Thyroid gland (tissue), 4 donors: ENCODE data around the gene TAS2R40. TPM values are rescaled to one million over a fixed set of nuclear protein-coding genes. Genes with fewer than 3 reads are reported as not detected.
"Not testable (repeated sequence)": the region's sequence is repeated elsewhere in the genome, so short reads cannot be mapped to it uniquely, and the experiment has no call there.

Experiments used
- DNase-seq, 2 donors: peaks; one replicate each; pipeline ENCODE4 v3.0.0-alpha.2; 2019
- H3K27ac ChIP-seq, 3 donors: fragments of 200-600 bp; sonication (generic); 1 replicate in 2 of 3; 2 replicates in 1 of 3; pipeline ENCODE4 v1.5.1; 2016 to 2019; ENCODE audit warnings: mild to moderate bottlenecking in 1 of 3, moderate library complexity in 1 of 3
- H3K27me3 ChIP-seq: fragments of 200-600 bp; sonication (generic); one replicate; pipeline ENCODE4 v1.5.1; 2019
- H3K36me3 ChIP-seq, 2 donors: fragments of 200-600 bp; sonication (generic); one replicate each; pipeline ENCODE4 v1.5.1; 2016 to 2019
- H3K4me1 ChIP-seq, 2 donors: fragments of 200-600 bp; sonication (generic); one replicate each; pipeline ENCODE4 v1.5.1; 2017 to 2019
- H3K4me3 ChIP-seq, 3 donors: fragments of 200-600 bp; sonication (generic); replicated peaks in 1 of 3; 1 replicate in 2 of 3; 2 replicates in 1 of 3; pipeline ENCODE4 v1.5.1; 2016; ENCODE audit warnings: mild to moderate bottlenecking in 1 of 3
- H3K9me3 ChIP-seq: fragments of 200-600 bp; sonication (generic); one replicate; pipeline ENCODE4 v1.5.1; 2017
- CTCF ChIP-seq, 6 experiments: fragments of 200-600 bp in 3 of 6; fragments of 450-650 bp in 3 of 6; sonication (generic) in 3 of 6; IDR thresholded peaks; one replicate each; pipeline ENCODE4 v1.5.1; 2016 to 2019; ENCODE audit warnings: antibody characterized with exemption in 6 of 6, mild to moderate bottlenecking in 2 of 6, inconsistent platforms in 1 of 6, moderate library complexity in 1 of 6
- POLR2A ChIP-seq, 2 donors: fragments of 450-650 bp; IDR thresholded peaks; one replicate each; pipeline ENCODE4 v1.6.1; 2017; ENCODE audit warnings: antibody characterized with exemption in 2 of 2, mild to moderate bottlenecking in 2 of 2, moderate library complexity in 1 of 2
- WGBS, 2 donors: methylation state at CpG; one replicate each; pipeline ENCODE4 v1.1.5; 2017; 5-methylcytosine and 5-hydroxymethylcytosine counted together
- intact Hi-C: fragments of 100-400 bp; cut with DNase I; formaldehyde crosslinking; loops from one replicate; pipeline ENCODE4 v1.15.1; 2023
- total RNA-seq, 4 donors: library from RNA; depleted of rRNA; stranded (reverse); fragments of >200 nt; gene quantifications; one replicate each; pipeline ENCODE4 v1.2.3, GENCODE V29; 2016

Gene TAS2R40
- total RNA-seq, 4 donors from 2014 or later: not detected

GRCh38 chr7:143199040-143199439 is 22.8 kb upstream of the TAS2R40 start:
- Histone ChIP-seq H3K4me3 (no peak overlapping the region), H3K9me3 (no peaks in the 10 kb centered on the region), H3K27ac (no peak overlapping the region), H3K4me1 (no peaks in the 10 kb centered on the region), H3K36me3 (no peaks in the 10 kb centered on the region), H3K27me3 (no peaks in the 10 kb centered on the region)
- no peak for TF ChIP-seq POLR2A (IDR thresholded peaks at IDR 0.05)
- TF ChIP-seq CTCF (IDR thresholded peaks at IDR 0.05): no peak
- 73 to 80% methylated on average over 4 of the region's 4 CpGs for WGBS, 2 donors
- DNase-seq: no peak
- intact Hi-C loops: no loop called here

GRCh38 chr7:143202161-143202560 is 19.7 kb upstream of the TAS2R40 start:
- TF ChIP-seq CTCF (IDR thresholded peaks at IDR 0.05): no peak
- TF ChIP-seq POLR2A (IDR thresholded peaks at IDR 0.05): no peak
- Histone ChIP-seq H3K4me1 (no peaks in the 10 kb centered on the region), H3K4me3 (no peak overlapping the region), H3K27ac (no peak overlapping the region), H3K27me3 (no peaks in the 10 kb centered on the region), H3K36me3 (no peaks in the 10 kb centered on the region), H3K9me3 (no peaks in the 10 kb centered on the region)
- intact Hi-C loops: no loop called here
- 95 to 96% methylated on average over 2 of the region's 2 CpGs for WGBS, 2 donors
- no peak for DNase-seq

DNA sequence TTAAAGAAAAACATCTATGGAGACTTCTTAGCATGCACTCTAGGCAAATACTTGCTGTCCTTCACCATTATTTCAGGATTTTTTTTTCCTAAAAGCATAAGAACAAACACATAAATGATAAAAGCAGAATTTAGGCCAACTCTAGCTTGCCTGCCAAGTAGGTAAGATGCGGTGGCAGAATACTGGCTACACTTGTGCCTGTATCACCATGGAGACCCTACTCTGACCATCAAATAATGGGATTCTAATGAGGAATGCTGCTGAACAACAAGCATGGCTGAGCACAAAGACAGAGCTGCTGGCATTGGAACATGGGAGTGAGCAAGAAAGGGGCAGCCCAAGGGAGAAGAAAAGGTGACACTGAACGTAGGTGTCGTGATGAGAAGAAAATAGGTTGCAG is 18.5 kb upstream of the TAS2R40 start:
- no peaks in the 10 kb centered on the region for H3K4me1 ChIP-seq
- no peaks in the 10 kb centered on the region for H3K27me3 ChIP-seq
- H3K9me3 ChIP-seq: no peaks in the 10 kb centered on the region
- intact Hi-C loops: no loop called here
- H3K4me3 ChIP-seq: no peak overlapping the region
- TF ChIP-seq POLR2A (IDR thresholded peaks at IDR 0.05) (no peak), CTCF (IDR thresholded peaks at IDR 0.05) (no peak)
- no peak for DNase-seq
- H3K36me3 ChIP-seq: no peaks in the 10 kb centered on the region
- H3K27ac ChIP-seq: no peak overlapping the region
- WGBS, 2 donors: 87% methylated on average over 3 of the region's 3 CpGs

GRCh38 chr7:143205560-143206293 is 16.1 kb upstream of the TAS2R40 start:
- no peak for DNase-seq
- TF ChIP-seq CTCF (IDR thresholded peaks at IDR 0.05) (no peak), POLR2A (IDR thresholded peaks at IDR 0.05) (no peak)

GRCh38 chr7:143210541-143210940 is 11.3 kb upstream of the TAS2R40 start:
- TF ChIP-seq CTCF (IDR thresholded peaks at IDR 0.05) (no peak), POLR2A (IDR thresholded peaks at IDR 0.05) (no peak)
- H3K4me3 ChIP-seq: no peak overlapping the region
- no peak for DNase-seq
- 57 to 63% methylated on average over 4 of the region's 4 CpGs for WGBS, 2 donors
- H3K36me3 ChIP-seq: no peaks in the 10 kb centered on the region
- no peaks in the 10 kb centered on the region for H3K27me3 ChIP-seq
- no peak overlapping the region for H3K27ac ChIP-seq
- intact Hi-C loops: loop anchor here (10.0 kb wide), 1 partner anchor 336 kb away; no protein-coding TSS in a partner anchor
- no peaks in the 10 kb centered on the region for H3K4me1 ChIP-seq
- no peaks in the 10 kb centered on the region for H3K9me3 ChIP-seq

More at GRCh38 chr7:143205560-143206293, 16.1 kb upstream of the TAS2R40 start:
- Histone ChIP-seq H3K36me3 (no peaks in the 10 kb centered on the region), H3K27me3 (no peaks in the 10 kb centered on the region), H3K4me3 (no peak overlapping the region), H3K9me3 (no peaks in the 10 kb centered on the region), H3K27ac (no peak overlapping the region), H3K4me1 (no peaks in the 10 kb centered on the region)
- intact Hi-C loops: no loop called here
- WGBS, 2 donors: 85 to 87% methylated on average over 13 of the region's 13 CpGs

GRCh38 chr7:143213478-143213877 is 8.4 kb upstream of the TAS2R40 start:
- not testable (repeated sequence) for H3K36me3 ChIP-seq, H3K27ac ChIP-seq, H3K4me1 ChIP-seq, H3K4me3 ChIP-seq, DNase-seq, H3K27me3 ChIP-seq, H3K9me3 ChIP-seq
- intact Hi-C loops: loop anchor here (10.0 kb wide), 1 partner anchor 339 kb away; no protein-coding TSS in a partner anchor
- WGBS, 2 donors: 94 to 96% methylated on average over 4 of the region's 4 CpGs
